Left ventricle myocardium inferior (tissue), 1 donor: ENCODE data around the gene RXFP4. TPM values are rescaled to one million over a fixed set of nuclear protein-coding genes. Genes with fewer than 3 reads are reported as not detected.

Experiments
- DNase-seq: peaks from one replicate; pipeline ENCODE4 v3.0.0-alpha.2; 2020
- H3K27ac ChIP-seq: fragments of 200-600 bp; replicated peaks from 2 replicates; pipeline ENCODE4 v1.8.0; 2021
- H3K27me3 ChIP-seq: fragments of 200-600 bp; 2 replicates; pipeline ENCODE4 v1.8.0; 2021; ENCODE audit warnings: low read depth
- H3K36me3 ChIP-seq: fragments of 200-600 bp; 2 replicates; pipeline ENCODE4 v1.8.0; 2021
- H3K4me1 ChIP-seq: fragments of 200-600 bp; 2 replicates; pipeline ENCODE4 v1.8.0; 2021
- H3K4me3 ChIP-seq: fragments of 200-600 bp; 2 replicates; pipeline ENCODE4 v1.8.0; 2021; ENCODE audit warnings: mild to moderate bottlenecking, moderate library complexity
- H3K9me3 ChIP-seq: fragments of 200-600 bp; replicated peaks from 2 replicates; pipeline ENCODE4 v1.8.0; 2021
- intact Hi-C: fragments of 100-400 bp; cut with micrococcal nuclease; formaldehyde crosslinking; loops from one replicate; pipeline ENCODE4 v1.11.0; 2022
- total RNA-seq: library from RNA; stranded (reverse); fragmentation: NEBNext Ultra II Directional; extraction: Animal tissue kit (Norgen Biotek cat#: 25700); gene quantifications from one replicate; pipeline ENCODE4 v1.2.1, GENCODE V29; 2021
- TF ChIP-seq, protein P1 (sequence below): fragments of 200-600 bp; IDR thresholded peaks from 2 replicates; pipeline ENCODE4 v1.8.0; 2021; ENCODE audit warnings: antibody characterized with exemption, mild to moderate bottlenecking, borderline replicate concordance
- donor health status: DM: no; HTN: yes; CAD: no; lungs with severe emphysema.

The RXFP4 gene
- total RNA-seq, 1 donor from 2014 or later = not detected

DNA sequence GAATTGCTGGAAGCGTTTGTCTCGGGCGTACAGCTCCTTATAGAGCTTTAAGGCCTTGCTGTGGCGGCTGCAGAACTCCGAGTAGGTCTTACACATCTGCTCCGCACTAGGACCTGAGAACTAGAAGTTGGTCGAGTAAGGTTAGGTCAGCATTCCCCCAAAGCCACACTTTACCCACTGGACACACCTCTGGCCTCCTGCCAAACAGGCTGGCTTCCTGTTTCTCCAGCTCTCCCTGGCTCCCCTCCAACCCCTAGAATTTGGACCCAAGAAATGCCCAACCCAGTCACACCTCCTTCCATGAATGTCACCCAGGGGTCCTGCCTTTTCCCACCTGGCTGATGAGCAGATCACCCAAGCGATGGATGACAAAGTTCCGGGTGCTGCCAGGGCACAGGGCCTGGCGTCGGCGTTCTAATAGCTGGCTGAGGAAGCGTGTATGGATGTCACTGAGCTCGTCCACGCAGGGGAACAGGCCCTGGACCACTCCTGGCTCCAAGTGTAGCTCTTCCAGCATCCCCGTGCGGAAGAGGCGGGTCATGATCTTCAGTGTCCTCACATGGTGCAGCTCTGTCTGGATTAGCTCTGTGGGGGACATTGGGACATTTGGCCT, 21.3 kb downstream of the RXFP4 start:
- TF ChIP-seq, protein P1, sequence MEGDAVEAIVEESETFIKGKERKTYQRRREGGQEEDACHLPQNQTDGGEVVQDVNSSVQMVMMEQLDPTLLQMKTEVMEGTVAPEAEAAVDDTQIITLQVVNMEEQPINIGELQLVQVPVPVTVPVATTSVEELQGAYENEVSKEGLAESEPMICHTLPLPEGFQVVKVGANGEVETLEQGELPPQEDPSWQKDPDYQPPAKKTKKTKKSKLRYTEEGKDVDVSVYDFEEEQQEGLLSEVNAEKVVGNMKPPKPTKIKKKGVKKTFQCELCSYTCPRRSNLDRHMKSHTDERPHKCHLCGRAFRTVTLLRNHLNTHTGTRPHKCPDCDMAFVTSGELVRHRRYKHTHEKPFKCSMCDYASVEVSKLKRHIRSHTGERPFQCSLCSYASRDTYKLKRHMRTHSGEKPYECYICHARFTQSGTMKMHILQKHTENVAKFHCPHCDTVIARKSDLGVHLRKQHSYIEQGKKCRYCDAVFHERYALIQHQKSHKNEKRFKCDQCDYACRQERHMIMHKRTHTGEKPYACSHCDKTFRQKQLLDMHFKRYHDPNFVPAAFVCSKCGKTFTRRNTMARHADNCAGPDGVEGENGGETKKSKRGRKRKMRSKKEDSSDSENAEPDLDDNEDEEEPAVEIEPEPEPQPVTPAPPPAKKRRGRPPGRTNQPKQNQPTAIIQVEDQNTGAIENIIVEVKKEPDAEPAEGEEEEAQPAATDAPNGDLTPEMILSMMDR = no peak
- no peak for DNase-seq
- peak overlapping the region; percentile 74 for H3K27ac ChIP-seq
- peaks cover 97% of the 10 kb centered on the region for H3K36me3 ChIP-seq
- H3K4me1 ChIP-seq = peaks cover 79% of the 10 kb centered on the region
- no peaks in the 10 kb centered on the region for H3K9me3 ChIP-seq
- peak overlapping the region; percentile 23 for H3K4me3 ChIP-seq
- H3K27me3 ChIP-seq = no peaks in the 10 kb centered on the region
- intact Hi-C loops = no loop called here

DNA sequence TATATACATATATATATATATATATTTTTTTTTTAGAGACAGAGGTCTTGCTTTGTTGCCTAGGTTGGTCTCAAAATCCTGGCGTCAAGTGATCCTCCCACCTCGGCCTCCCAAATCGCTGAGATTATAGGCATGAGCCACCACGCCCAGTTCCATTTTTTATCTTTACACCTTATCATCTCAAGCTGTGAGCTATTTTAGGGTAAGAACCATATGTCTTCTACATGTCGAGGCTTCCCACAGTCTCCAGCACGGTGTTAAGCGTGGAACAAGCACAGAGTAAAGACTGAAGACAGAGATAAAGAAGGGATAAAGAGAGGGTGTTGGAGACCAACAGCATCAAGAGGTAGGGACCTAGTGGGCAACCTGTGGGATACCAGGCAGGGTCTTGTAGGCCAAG, 22.8 kb downstream of the RXFP4 start:
- Histone ChIP-seq H3K9me3 (no peaks in the 10 kb centered on the region), H3K4me3 (no peak overlapping the region), H3K36me3 (peaks cover 86% of the 10 kb centered on the region), H3K27me3 (no peaks in the 10 kb centered on the region), H3K27ac (peak overlapping the region; percentile 99), H3K4me1 (peaks cover 93% of the 10 kb centered on the region)
- DNase-seq = no peak
- intact Hi-C loops = no loop called here
- TF ChIP-seq, protein P1 = no peak

DNA sequence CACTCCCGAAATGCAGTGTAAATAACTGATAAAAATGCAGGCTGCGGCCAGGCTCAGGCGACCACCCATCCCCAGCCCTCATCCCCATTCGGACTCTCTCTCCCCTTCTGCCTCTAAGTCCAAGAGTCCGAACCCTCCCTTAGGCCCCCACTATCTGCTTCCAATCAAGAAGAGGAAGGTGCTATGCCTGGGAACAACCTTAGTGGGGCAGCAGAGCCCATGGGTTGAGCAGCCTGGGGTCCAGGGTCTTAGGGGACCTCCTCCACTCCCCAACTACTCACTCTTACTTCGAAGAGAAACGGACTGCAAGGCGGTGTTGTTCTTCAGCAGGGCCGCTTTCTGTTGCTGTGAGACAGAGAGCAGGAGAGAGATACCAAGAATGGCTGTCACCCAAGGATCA, 24.7 kb downstream of the RXFP4 start:
- peaks cover 97% of the 10 kb centered on the region for H3K4me1 ChIP-seq
- H3K36me3 ChIP-seq = peaks cover 70% of the 10 kb centered on the region
- DNase-seq = no peak

DNA sequence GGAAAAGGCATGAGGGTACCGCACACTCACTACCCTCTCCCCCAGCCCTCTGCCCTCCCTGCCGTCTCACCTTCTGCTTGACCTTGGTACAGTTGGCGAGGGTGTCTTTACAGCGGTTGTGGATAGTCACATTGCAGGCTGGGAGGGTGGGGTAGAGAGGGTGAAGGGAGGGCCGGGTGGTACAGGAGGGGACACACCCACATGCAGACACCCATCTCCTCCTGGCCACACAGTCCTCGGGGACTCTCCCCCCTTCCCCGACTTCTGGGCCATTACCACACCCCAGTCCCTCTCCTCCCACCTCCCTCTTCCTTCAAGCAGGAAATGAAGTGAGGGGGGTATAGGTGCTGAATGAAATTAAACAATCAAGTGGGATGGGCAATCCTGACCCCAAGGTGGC, 25.3 kb downstream of the RXFP4 start:
- Histone ChIP-seq H3K27ac (peak overlapping the region; percentile 99), H3K9me3 (no peaks in the 10 kb centered on the region), H3K4me1 (peaks cover 97% of the 10 kb centered on the region), H3K36me3 (peaks cover 64% of the 10 kb centered on the region), H3K27me3 (no peaks in the 10 kb centered on the region), H3K4me3 (peak overlapping the region; percentile 41)
- intact Hi-C loops = no loop called here
- TF ChIP-seq, protein P1 = no peak
- no peak for DNase-seq

More for the DNA sequence above, 24.7 kb downstream of the RXFP4 start:
- TF ChIP-seq, protein P1 = peak; percentile 42
- H3K27ac ChIP-seq = peak overlapping the region; percentile 99
- no peaks in the 10 kb centered on the region for H3K27me3 ChIP-seq
- intact Hi-C loops = no loop called here
- peak overlapping the region; percentile 41 for H3K4me3 ChIP-seq
- H3K9me3 ChIP-seq = no peaks in the 10 kb centered on the region

DNA sequence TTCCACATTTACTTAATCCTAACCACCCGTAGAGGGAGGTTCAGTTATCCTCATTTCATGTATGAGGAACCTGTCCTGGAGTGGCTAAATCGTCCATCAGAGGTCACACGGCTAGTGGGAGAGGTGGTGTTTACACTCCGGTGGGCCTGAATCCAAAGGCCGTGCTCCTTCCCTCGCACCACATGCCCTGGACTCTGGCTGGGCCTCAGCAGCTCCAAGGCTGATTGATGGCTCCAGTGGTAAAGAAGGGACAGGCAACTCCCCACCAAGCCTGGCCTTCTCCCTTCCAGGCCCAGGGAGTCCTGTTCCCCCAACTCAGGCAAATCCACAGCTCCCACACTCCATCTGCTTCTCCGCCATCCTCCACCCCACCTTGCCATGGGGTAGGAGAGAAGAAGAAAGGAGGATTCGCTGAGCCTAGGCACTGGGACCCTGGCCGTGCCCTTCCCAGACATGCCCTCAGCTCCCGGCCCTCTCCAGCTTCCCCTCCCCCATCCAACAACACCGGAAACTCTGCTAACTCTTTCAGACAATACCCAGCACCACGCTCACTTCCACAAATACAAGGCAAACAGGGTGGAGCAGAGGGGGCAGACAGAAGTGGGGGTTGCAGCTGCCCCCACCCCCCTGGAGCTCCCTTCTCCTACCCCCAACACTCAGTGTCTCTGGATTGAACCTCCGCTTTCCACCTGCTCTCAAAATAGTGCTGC, 26.1 kb downstream of the RXFP4 start:
- intact Hi-C loops = no loop called here
- peak overlapping the region; percentile 99 for H3K27ac ChIP-seq
- H3K36me3 ChIP-seq = peaks cover 56% of the 10 kb centered on the region
- DNase-seq = no peak
- H3K27me3 ChIP-seq = no peaks in the 10 kb centered on the region
- H3K9me3 ChIP-seq = no peaks in the 10 kb centered on the region
- H3K4me3 ChIP-seq = peak overlapping the region; percentile 41
- TF ChIP-seq, protein P1 = no peak
- peaks cover 97% of the 10 kb centered on the region for H3K4me1 ChIP-seq
